GM11168 (cell line): ENCODE measurements around the gene BPIFB4.

Source experiments
- in situ Hi-C: fragments of 300-500 bp; cut with MboI; formaldehyde crosslinking; loops from one replicate; pipeline ENCODE4 v1.12.0; 2022; ENCODE audit warnings: low sequenced_read_pairs; ENCODE audit not compliant: unreplicated experiment

BPIFB4 gene

DNA sequence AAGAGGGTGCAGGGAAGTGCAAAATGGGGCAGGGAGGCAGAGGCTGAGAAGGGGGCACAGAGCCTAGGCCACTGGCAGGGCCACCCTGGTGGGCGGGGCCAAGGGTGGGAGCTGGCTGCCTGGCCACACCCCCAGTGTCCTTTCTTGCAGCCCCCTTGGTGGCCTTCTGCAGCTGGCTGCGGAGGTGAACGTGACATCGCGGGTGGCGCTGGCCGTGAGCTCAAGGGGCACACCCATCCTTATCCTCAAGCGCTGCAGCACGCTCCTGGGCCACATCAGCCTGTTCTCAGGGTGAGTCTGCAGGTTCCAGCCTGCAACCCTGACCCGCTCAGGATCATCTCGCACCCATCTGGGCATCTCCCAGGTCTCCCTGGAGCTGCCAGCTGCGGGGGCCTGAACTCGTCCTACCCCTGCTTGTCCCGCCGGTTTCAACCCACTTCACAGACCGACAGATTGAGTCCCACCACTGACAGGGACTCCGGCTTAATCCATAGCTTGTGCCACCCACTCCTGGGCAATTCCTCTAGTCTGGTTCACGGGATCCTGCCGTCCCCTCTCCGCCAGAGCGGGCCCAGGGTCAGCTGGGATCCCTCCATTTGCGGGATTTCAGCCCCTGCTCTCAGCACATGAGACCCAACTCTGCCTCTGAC, 19.6 kb upstream of the BPIFB4 start:
- in situ Hi-C loops = no loop called here

DNA sequence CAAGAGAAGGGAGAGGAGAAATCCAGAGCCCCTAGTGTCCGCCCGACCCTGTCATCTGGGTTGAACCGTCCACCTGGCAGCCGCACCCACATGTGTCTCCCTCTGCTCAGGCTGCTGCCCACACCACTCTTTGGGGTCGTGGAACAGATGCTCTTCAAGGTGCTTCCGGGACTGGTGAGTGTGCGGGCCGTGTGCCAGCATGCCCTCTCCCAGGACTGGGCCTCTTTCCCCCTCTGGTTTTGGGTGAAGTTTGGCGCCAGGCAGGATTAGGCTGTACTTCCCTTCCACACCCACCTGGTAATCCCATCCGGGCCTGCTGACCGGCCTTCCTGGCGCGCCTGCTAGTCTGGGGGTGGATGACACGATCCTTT, 17.8 kb upstream of the BPIFB4 start:
- in situ Hi-C loops = no loop called here

DNA sequence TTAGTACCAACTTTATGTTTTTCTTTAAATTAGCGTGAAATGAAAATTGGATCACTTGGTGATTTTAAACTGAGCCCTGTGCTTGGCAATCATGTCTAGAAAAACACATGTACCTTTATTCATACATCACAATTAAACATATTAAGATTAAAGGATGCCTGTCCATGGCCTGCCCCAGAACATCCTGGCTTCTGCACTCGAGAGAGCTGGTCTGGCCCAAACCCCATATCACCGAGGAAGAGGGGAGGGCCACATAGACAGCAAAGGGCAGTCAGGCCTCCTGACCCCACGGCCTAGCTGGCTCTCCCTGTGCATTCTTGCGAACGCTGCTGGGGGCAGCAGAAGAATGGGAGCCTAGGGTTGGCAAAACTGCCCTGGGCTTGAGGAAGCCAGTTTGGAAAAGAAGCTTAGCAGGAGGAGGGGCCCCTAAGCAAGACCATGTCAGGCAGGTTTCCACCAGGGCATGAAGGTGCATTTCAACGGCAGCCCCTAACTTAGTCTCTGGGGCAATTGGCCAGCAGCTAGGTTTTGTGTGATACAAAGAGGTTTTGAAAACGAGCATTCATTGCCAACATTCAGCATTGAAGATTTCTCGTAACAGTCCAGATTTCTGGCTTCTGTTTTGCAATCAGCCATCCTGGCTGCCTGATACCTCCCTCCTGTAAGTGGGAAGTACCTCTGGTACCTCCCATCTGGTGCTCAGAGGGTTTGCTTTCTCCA, 17.2 kb upstream of the BPIFB4 start:
- in situ Hi-C loops = no loop called here

DNA sequence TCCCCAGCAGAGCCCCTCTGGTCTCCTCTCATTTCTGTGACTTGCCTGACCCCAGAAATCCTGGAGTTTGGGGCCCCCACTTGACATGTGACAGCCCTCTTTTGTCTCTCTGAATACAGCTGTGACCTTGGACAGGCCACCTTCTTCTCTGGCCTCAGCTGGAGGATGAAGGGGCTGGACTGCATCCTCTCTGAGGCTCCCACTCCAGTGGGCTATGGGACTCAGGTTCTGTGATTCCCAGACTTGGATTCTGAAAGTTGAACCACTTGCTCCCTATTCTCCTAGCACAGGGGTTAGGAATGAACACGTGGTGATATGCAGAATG, 16.7 kb upstream of the BPIFB4 start:
- in situ Hi-C loops = no loop called here

DNA sequence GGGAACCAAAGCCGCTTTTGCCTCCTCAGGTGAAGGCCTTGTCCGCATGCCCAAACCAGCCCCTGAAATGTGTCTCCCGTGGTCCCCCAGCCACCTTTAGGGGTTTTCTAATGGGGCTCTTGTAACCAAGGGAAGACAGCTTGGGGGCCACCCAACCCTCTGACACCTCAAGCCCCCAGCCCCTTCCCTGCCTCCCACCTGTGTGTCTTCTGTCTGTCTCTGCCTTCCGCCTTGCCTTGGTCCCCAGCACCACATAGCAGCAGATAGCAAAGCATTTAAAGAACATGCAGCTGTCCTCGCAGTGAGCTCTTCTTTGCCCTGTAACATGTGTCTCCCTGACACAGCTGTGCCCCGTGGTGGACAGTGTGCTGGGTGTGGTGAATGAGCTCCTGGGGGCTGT, 16.2 kb upstream of the BPIFB4 start:
- in situ Hi-C loops = no loop called here

DNA sequence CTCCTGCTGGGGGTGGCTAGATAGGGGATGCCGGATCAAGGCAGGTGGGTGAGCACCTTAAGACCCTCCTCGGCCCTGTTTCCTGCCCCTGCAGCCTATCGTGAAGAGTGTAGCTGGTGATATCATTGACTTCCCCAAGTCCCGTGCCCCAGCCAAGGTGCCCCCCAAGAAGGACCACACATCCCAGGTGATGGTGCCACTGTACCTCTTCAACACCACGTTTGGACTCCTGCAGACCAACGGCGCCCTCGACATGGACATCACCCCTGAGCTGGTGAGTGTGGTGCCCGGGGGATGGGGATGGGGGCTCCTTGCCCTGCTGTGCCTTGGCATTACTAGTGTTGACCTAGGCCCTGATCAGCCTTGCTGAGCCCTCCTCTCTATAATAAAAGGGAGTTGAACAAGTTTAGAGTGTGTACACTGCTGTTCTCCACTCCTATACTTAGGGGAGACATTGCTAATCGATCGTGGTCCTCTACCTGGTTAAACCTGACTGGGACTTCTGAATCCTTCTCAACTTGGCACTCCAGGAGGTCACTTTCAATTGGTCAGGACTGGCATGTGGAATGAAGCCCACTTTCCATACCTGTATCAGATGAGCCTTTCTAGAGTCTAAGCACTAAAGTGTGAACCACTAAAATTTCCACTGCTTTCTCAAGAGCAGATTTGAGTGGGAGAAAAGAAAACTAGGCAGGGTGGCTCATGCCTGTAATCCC, 14.7 kb upstream of the BPIFB4 start:
- in situ Hi-C loops = no loop called here

DNA sequence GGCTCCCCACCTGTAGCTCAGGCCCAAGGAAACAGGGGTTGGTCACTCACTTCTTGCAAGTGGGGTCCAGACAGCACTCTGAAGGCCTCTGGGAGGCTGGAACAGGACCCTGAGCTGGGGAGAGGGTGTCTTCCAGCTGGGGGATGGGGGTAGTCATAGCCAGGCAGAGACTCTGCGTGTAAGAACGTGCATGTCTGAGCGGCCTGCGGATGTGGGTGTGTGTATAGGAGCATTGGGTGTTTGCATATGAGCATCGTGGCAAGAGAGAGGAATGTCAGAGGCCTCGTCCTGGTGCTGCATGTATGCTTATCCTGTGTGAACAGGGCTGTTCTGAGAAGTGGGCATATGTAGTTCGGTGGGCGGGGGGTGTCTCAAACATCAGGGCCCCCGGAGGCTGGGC, 13.7 kb upstream of the BPIFB4 start:
- in situ Hi-C loops = no loop called here

DNA sequence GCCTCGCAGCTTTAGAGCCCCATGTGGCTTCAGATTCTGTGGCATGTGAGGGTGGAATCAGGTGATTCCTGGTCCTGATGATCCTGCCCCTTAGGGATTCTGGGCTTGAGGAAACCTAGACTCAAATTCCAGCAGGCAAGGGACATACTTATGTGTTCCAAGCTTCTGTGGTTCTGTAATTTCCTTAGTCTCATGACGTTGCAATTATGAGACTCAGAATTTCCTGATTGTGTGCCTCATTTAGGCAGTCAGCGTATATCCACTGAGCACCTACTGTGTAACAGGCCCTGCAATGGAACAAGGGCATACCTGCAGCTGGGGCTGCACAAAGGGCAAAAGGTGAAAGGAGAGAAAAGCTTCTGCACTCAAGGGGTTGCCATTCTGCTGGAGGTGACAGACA, 11.6 kb upstream of the BPIFB4 start:
- in situ Hi-C loops = no loop called here

DNA sequence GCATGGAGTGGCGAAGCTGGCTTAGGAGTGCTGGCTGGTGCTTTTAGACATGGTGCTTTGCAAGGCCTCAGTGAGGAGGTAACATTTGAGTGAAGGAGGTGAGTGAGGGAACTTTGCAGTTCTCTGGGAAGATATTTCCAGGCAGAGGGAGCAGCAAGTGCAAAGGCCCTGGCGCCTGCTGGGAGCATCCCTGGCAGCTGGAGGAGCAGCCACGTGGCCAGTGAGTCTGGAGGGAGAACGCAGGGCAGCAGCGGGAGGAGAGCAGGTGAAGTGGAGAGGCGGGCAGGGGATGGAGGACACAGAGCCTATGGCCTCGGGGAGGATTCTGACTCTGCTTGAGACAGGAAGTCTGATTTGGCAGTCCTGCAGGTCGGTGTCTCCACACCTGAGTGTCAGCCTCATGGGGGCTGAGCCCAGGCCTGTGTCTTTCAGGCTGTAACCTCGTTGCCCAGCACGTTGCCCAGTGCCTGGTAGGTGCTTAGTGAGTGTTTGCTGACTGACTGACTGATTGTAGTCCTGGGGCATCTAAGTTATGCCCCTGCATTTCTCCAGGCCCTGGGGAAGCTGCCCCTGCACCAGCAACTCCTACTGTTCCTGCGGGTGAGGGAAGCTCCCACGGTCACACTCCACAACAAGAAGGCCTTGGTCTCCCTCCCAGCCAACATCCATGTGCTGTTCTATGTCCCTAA, 11.0 kb upstream of the BPIFB4 start:
- in situ Hi-C loops = no loop called here

DNA sequence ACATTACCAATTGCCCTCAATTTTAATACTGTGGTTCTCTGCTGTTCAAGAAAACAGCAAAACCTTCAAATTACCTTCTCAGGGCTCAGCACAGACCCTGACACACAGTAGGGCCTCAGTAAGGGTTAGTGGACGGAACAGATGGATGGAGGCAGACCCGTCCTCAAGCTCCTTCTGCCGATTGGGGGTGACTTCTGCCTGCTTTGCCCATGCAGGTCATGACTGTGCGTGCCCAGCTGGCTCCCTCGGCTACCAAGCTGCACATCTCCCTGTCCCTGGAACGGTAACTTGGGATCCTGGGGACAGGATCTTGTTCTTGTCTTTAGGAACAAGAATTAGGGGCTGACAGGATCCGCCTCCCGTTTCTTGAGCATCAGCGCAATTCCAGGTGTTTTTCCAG, 9.8 kb upstream of the BPIFB4 start:
- in situ Hi-C loops = no loop called here

DNA sequence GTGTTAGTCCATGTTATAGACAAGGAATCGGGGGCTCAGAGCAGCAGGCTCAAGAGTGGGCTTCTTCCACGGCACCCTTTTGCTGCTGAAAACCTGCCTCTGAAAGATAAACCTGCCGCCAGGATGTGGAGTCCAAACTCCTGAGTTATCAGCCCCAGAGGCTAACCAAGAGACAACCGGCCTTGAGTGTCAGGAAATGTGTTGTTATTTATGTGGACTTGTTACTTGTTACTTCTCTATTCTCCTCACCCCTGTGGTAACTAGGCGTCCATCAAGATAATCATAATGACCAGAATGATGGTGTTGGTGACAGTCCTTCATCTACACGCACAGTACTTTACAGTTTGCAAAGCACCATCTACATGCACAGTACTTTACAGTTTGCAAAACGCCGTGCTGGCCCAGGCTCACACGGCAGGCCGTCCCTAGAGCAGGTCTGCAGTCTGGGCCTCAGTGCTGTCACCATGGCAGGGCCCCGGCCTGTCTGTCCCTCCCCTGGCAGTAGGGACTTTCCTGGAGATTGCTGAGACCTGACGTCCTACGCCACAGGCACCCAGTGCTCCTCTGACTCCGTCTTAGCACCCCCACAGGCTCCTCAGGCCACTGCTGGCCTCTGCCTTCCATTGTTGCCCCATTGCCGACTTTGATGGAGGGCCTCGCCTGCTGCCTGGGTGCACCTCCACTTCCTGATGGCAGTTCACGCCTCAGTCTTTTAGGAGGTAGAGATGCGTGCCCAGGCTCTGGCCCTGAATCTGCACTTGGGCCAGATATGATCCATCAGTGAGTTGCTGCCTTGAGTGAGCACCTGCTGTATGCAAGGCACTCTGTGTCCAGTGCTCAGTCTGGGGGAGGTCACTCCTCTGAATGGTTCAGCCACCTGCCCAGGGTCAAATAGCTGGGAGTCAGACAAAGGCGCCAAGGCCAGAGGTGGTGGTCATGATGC, 9.1 kb upstream of the BPIFB4 start:
- in situ Hi-C loops = no loop called here

DNA sequence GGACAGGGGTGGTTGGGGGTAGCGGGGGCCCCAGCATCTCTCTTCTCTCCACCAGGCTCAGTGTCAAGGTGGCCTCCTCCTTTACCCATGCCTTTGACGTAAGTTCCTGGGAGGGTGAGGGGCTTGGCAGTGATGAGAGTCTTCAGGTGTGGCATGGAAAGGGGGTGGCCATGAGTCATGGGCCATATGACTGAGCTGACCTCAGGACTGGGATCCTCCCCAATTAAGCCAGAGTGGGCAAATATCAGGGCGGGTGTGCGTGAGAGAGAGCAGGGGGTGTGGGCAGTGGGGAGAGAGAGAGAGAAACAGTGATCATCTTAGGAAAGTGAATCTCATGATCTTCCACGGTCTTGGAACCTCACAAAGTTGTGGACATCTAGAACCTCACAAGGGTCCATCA, 8.2 kb upstream of the BPIFB4 start:
- in situ Hi-C loops = no loop called here

DNA sequence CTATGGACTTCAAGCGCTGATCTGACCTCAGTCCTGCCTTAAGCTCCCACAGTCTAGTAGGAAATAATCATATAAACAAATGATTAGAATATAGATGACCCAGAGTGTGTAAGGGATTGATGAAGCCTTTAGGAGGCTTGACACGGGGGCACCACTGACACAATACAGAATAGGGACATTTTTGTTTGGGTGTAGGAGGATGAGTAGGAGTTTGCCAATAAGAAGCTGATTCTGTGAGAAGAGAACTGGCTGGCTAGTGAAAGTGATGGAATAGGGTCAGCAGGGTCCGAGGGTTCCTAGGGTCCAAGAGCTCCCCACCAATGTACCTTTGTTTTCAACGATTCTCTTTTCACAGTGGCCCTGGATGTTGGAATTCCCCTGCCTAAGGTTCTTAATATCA, 7.1 kb upstream of the BPIFB4 start:
- in situ Hi-C loops = no loop called here

DNA sequence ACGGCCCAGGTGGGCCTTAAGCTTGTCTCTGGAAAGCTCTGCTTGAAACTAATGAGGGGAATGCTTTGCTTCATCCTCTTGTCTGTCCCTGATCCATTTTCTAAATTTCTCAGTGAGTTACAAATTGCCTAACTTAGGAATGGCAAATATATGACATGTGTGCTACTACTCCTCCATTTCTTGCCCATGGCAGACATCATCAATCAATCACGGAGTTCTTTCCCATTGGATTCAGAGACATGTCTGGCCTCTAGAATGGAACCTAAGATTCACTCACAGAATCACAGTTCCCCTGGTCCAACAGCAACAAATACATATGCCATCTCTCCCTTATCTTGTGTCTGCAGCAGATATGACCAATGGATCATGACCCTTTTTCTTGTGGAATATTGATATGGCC, 6.6 kb upstream of the BPIFB4 start:
- in situ Hi-C loops = no loop called here

DNA sequence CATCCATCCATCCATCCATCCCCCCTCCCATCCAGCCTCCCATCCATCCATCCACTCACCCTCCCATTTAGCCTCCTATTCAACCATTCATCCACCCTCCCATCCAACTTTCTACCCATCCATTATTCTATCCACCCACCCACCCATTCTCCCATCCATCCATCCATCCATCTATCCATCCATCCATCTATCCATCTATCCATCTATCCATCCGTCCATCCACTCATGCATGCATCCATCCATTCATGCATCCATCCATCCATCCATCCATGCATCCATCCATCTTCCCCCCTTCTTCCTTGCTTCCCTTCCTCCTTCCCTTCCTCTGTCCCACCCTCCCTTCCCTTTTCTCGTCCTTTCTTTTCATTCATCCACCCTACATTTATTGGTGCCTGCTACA, 4.8 kb upstream of the BPIFB4 start:
- in situ Hi-C loops = no loop called here

DNA sequence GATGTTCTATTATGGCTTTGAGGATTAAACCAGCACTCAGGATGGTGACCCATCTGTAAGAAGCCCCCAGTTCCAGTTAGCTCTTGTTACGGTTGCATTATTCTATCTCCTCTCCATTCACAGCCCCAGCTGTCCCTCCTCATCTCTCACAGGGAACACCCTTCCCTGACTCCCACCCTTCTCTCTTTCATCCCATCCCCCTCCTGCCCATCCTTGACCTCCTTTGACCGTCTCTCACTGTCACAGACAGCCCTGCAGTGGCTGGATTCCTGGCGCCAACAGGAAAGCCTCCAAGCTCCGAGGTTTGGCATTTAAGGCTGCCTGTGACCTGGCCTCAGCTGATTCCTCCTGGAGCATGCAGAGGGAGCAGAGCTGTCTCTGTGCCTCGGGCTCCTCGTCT, 4.2 kb upstream of the BPIFB4 start:
- in situ Hi-C loops = no loop called here

DNA sequence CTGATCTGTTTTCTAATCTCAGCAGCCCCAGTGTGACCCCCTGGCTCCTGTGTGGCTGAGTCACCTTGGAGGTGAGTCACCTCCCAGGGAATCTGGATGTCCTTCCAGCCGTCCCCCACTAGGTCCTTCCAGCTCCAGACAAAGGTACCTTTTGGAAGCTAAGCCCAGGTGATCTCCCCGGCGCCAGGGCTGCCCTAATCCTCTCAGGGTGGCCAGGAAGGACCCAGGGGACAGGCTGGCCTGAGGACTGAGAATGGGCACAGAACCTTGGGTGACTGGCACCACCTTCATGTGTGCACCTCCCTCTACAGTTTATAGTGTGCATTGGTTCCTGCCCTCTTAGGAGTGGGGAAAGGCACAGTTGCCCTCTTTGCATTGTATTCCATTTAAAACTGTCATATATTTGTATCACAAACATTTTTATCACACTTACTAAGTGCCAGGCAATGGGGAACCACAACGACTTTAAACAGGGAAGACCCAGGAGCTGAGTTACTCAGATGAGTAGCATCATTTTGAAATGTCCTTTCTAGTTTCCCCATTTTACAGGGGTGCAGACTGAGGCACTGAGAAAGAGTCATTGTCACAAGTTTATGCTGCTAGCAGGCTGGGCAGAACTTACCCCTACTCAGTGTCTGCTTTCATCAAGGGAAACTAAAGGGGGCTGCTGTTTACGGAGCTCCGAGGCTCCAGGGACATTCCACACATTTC, 2.6 kb upstream of the BPIFB4 start:
- in situ Hi-C loops = no loop called here

DNA sequence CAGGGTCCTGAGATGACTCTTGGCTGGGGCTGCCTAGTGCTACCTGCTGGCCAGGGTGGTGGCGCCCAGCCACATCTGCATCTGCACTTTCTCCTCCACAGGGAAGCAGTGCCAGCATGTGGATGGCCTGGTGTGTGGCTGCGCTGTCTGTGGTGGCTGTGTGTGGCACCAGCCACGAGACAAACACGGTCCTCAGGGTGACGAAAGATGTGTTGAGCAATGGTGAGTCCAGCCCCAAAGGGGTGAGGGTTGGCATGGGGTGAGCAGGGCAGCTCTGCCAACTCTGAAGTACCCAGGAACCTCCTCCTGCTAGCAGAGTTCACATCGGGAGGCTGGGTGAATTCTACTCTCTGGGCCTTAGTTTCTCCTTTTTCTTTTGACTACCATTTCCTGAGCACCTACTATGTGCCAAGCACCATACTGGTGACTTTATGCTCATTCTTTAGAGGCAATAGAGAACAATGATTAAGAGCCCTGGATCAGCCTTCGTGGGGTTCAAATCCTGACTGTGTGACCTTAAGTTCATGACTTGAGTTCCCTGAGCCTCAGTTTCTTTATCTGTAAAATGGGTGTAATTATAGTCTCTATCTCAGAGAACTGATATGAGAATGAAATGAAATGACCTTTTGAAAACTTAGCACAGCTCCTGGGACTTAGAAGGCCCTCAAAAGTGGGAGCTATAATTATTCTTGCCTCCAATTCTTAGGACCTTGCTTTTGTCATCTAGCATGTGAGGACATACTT, 2.1 kb downstream of the BPIFB4 start:
- in situ Hi-C loops = no loop called here

DNA sequence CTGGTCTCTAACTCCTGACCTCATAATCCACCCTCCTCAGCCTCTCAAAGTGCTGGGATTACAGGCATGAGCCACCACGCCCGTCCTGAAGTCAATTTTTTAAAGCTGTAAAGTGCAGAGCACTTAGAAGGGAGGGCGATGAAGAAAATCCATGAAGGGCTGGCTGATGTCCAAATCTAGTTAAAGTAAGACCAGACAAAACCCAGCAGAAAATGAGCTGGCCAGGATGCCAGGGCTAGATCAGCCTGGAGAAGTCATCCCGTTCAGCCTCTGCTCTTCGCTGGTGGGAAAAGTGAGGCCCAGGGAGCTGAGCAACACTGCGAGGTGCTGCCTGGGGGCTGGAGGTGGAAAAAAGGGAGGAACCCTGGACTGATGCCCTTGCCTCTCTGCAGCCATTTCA, 3.1 kb downstream of the BPIFB4 start:
- in situ Hi-C loops = no loop called here
